GM23338 (cell line): ENCODE measurements around the gene PTGER2. TPM values are rescaled to one million over a fixed set of nuclear protein-coding genes. Genes with fewer than 3 reads are reported as not detected.

Source experiments
- ATAC-seq: fragments of 200-7000 bp; cut with Tn5 transposase; 3 replicates; pipeline ENCODE4 v1.9.1; 2020
- DNase-seq: peaks from one replicate; pipeline ENCODE4 v3.0.0-alpha.2; 2015; ENCODE audit warnings: low spot score
- H2AFZ ChIP-seq: fragments of 200-600 bp; sonication (generic); 2 replicates; pipeline ENCODE4 v1.8.0; 2016; ENCODE audit warnings: antibody characterized with exemption, mild to moderate bottlenecking, moderate library complexity
- H3F3A ChIP-seq: fragments of 200-600 bp; sonication (generic); replicated peaks from 2 replicates; pipeline ENCODE4 v1.8.0; 2017; ENCODE audit warnings: antibody characterized with exemption, mixed run types, low read depth
- H3K27ac ChIP-seq: fragments of 200-600 bp; sonication (generic); 2 replicates; pipeline ENCODE4 v1.6.1; 2016; ENCODE audit warnings: low read depth
- H3K27me3 ChIP-seq: fragments of 200-600 bp; sonication (generic); 2 replicates; pipeline ENCODE4 v1.8.0; 2016; ENCODE audit warnings: mild to moderate bottlenecking, mixed run types, moderate library complexity; ENCODE audit not compliant: insufficient read depth
- H3K36me3 ChIP-seq: fragments of 200-600 bp; sonication (generic); 2 replicates; pipeline ENCODE4 v1.8.0; 2016; ENCODE audit warnings: mild to moderate bottlenecking; ENCODE audit not compliant: insufficient read depth
- H3K4me1 ChIP-seq: fragments of 200-600 bp; sonication (generic); 2 replicates; pipeline ENCODE4 v1.8.0; 2016; ENCODE audit warnings: mild to moderate bottlenecking, moderate library complexity; ENCODE audit not compliant: insufficient read depth
- H3K4me2 ChIP-seq: fragments of 200-600 bp; sonication (generic); 2 replicates; pipeline ENCODE4 v1.7.1; 2017; ENCODE audit warnings: mixed run types
- H3K4me3 ChIP-seq: fragments of 200-600 bp; sonication (generic); 2 replicates; pipeline ENCODE4 v1.6.1; 2016; ENCODE audit warnings: mixed run types
- H3K79me2 ChIP-seq: fragments of 200-600 bp; sonication (generic); replicated peaks from 2 replicates; pipeline ENCODE4 v1.8.0; 2017; ENCODE audit warnings: mild to moderate bottlenecking; ENCODE audit not compliant: insufficient read depth
- H3K9me2 ChIP-seq: fragments of 200-600 bp; sonication (generic); 2 replicates; pipeline ENCODE4 v1.8.0; 2017; ENCODE audit not compliant: insufficient read depth
- H4K20me1 ChIP-seq: fragments of 200-600 bp; sonication (generic); replicated peaks from 2 replicates; pipeline ENCODE4 v1.8.0; 2017; ENCODE audit warnings: mild to moderate bottlenecking; ENCODE audit not compliant: insufficient read depth
- H3K27ac Mint-ChIP-seq: 2 replicates; pipeline ENCODE4 v1.8.0; 2020; ENCODE audit warnings: inconsistent platforms, mild to moderate bottlenecking, moderate library complexity, mixed read lengths
- H3K27me3 Mint-ChIP-seq: 3 replicates; pipeline ENCODE4 v1.8.0; 2022; ENCODE audit warnings: low read depth, mild to moderate bottlenecking, moderate library complexity, mixed read lengths, inconsistent platforms; ENCODE audit not compliant: insufficient read depth, poor library complexity
- H3K36me3 Mint-ChIP-seq: 3 replicates; pipeline ENCODE4 v1.8.0; 2021; ENCODE audit warnings: low read depth, mild to moderate bottlenecking, inconsistent platforms, moderate library complexity, mixed read lengths
- H3K4me1 Mint-ChIP-seq: 3 replicates; pipeline ENCODE4 v1.8.0; 2020; ENCODE audit warnings: mild to moderate bottlenecking, inconsistent platforms, mixed read lengths
- H3K4me3 Mint-ChIP-seq: 3 replicates; pipeline ENCODE4 v1.8.0; 2021; ENCODE audit warnings: moderate library complexity, mild to moderate bottlenecking, inconsistent platforms, mixed read lengths
- H3K9me3 Mint-ChIP-seq: 3 replicates; pipeline ENCODE4 v1.8.0; 2020; ENCODE audit warnings: moderate library complexity, mild to moderate bottlenecking, inconsistent platforms, mixed read lengths
- CREB1 ChIP-seq: fragments of 250-450 bp; sonication (Bioruptor Pico); IDR thresholded peaks from 2 replicates; pipeline ENCODE4 v1.5.0; 2020; ENCODE audit warnings: low read depth, mild to moderate bottlenecking, moderate library complexity
- EZH2 ChIP-seq: fragments of 200-600 bp; sonication (generic); IDR thresholded peaks from one replicate; pipeline ENCODE4 v1.8.0; 2017; ENCODE audit warnings: antibody characterized with exemption, mild to moderate bottlenecking, low read depth; ENCODE audit not compliant: unreplicated experiment
- JUNB ChIP-seq: IDR thresholded peaks from one replicate; pipeline ENCODE4 v1.6.1; 2016; ENCODE audit warnings: antibody characterized with exemption; ENCODE audit not compliant: unreplicated experiment
- NANOG ChIP-seq: IDR thresholded peaks from 2 replicates; pipeline ENCODE4 v1.6.1; 2016; ENCODE audit warnings: antibody characterized with exemption, borderline replicate concordance
- POLR2AphosphoS5 ChIP-seq: IDR thresholded peaks from 2 replicates; pipeline ENCODE4 v1.6.1; 2016; ENCODE audit warnings: antibody characterized with exemption, low read depth
- ZNF114 ChIP-seq: fragments of 250-450 bp; sonication (Bioruptor Pico); IDR thresholded peaks from 2 replicates; pipeline ENCODE4 v1.5.0; 2020; ENCODE audit warnings: mild to moderate bottlenecking, moderate library complexity
- ZNF331 ChIP-seq: fragments of 250-450 bp; sonication (Bioruptor Pico); IDR thresholded peaks from 2 replicates; pipeline ENCODE4 v1.5.0; 2020; ENCODE audit warnings: low read depth, mild to moderate bottlenecking, moderate library complexity
- ZNF462 ChIP-seq: fragments of 250-450 bp; sonication (Bioruptor Pico); IDR thresholded peaks from 2 replicates; pipeline ENCODE4 v1.5.0; 2020; ENCODE audit warnings: mild to moderate bottlenecking, moderate library complexity
- polyA plus RNA-seq: library from polyadenylated mRNA; unstranded; fragments of >200 nt; fragmentation: Nextera tagmentation; extraction: Ambion mirVana; gene quantifications from 2 replicates; pipeline ENCODE4 v1.2.1, GENCODE V29; 2016
- total RNA-seq: library from RNA; depleted of rRNA; stranded (reverse); fragments of >200 nt; shearing (Covaris generic); gene quantifications from 2 replicates; pipeline ENCODE4 v1.2.3, GENCODE V29; 2014
- TF ChIP-seq, protein P1 (sequence below): IDR thresholded peaks from 2 replicates; pipeline ENCODE4 v1.6.1; 2016; ENCODE audit warnings: antibody characterized with exemption
- TF ChIP-seq, protein P2 (sequence below): IDR thresholded peaks from one replicate; pipeline ENCODE4 v1.6.1; 2018; ENCODE audit warnings: antibody characterized with exemption; ENCODE audit not compliant: unreplicated experiment

Gene PTGER2
- total and polyA plus RNA-seq, 2 experiments from 2014 or later = 1.3 TPM

GRCh38 chr14:52333823-52334657 is 19.9 kb downstream of the PTGER2 start (continued):
- TF ChIP-seq, protein P1, sequence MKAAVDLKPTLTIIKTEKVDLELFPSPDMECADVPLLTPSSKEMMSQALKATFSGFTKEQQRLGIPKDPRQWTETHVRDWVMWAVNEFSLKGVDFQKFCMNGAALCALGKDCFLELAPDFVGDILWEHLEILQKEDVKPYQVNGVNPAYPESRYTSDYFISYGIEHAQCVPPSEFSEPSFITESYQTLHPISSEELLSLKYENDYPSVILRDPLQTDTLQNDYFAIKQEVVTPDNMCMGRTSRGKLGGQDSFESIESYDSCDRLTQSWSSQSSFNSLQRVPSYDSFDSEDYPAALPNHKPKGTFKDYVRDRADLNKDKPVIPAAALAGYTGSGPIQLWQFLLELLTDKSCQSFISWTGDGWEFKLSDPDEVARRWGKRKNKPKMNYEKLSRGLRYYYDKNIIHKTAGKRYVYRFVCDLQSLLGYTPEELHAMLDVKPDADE = no peak
- TF ChIP-seq, protein P2, sequence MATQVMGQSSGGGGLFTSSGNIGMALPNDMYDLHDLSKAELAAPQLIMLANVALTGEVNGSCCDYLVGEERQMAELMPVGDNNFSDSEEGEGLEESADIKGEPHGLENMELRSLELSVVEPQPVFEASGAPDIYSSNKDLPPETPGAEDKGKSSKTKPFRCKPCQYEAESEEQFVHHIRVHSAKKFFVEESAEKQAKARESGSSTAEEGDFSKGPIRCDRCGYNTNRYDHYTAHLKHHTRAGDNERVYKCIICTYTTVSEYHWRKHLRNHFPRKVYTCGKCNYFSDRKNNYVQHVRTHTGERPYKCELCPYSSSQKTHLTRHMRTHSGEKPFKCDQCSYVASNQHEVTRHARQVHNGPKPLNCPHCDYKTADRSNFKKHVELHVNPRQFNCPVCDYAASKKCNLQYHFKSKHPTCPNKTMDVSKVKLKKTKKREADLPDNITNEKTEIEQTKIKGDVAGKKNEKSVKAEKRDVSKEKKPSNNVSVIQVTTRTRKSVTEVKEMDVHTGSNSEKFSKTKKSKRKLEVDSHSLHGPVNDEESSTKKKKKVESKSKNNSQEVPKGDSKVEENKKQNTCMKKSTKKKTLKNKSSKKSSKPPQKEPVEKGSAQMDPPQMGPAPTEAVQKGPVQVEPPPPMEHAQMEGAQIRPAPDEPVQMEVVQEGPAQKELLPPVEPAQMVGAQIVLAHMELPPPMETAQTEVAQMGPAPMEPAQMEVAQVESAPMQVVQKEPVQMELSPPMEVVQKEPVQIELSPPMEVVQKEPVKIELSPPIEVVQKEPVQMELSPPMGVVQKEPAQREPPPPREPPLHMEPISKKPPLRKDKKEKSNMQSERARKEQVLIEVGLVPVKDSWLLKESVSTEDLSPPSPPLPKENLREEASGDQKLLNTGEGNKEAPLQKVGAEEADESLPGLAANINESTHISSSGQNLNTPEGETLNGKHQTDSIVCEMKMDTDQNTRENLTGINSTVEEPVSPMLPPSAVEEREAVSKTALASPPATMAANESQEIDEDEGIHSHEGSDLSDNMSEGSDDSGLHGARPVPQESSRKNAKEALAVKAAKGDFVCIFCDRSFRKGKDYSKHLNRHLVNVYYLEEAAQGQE = no peak
- TF ChIP-seq NANOG = no peak
- no peak for TF ChIP-seq EZH2
- no peak for TF ChIP-seq JUNB

DNA sequence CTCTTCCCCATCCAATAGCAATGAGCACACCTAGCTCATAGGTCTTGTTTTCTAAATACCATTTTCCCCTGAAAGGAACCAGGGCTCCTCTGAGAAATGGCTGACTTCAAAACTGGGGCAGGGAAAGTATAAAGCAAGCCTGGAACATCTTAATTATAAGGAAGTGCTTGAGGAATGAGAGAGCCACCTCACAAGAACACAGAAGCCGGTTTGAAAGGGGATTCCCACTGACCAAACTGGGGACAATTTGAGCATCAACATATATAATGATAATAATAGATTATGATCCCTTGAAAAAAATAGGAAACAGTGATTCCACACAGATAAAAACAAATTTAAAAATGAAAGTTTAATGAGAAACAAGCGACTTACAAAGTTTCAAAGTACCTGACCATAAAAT is 22.1 kb downstream of the PTGER2 start:
- Mint-ChIP-seq H3K4me3 (no peak overlapping the region), H3K9me3 (no peaks in the 10 kb centered on the region), H3K27ac (no peak overlapping the region), H3K27me3 (peaks cover 3% of the 10 kb centered on the region), H3K36me3 (no peaks in the 10 kb centered on the region), H3K4me1 (peaks cover 6% of the 10 kb centered on the region; the same call in 2 of the 3 replicates)
- ATAC-seq (no peak), DNase-seq (no peak)
- H3K4me3 ChIP-seq = no peak overlapping the region
- H3K27ac ChIP-seq = no peak overlapping the region
- no peaks in the 10 kb centered on the region for H3K27me3 ChIP-seq
- no peaks in the 10 kb centered on the region for H4K20me1 ChIP-seq
- no peaks in the 10 kb centered on the region for H3K36me3 ChIP-seq
- H3F3A ChIP-seq = no peaks in the 10 kb centered on the region
- no peaks in the 10 kb centered on the region for H3K79me2 ChIP-seq
- no peaks in the 10 kb centered on the region for H3K4me1 ChIP-seq
- no peaks in the 10 kb centered on the region for H3K9me2 ChIP-seq
- no peak overlapping the region for H2AFZ ChIP-seq
- no peak overlapping the region for H3K4me2 ChIP-seq
- TF ChIP-seq ZNF114 = no peak
- TF ChIP-seq POLR2AphosphoS5 = no peak
- no peak for TF ChIP-seq CREB1 (CRISPR knock-in tag)
- TF ChIP-seq ZNF462 = no peak
- TF ChIP-seq, protein P1 = no peak
- no peak for TF ChIP-seq ZNF331 (CRISPR knock-in tag)
